Measurements from ENCODE around the gene LIPT2.

The LIPT2 gene

GRCh38 chr11:74494916-74495315 is 1.4 kb upstream of the LIPT2 start:
- no peak for DNase-seq

GRCh38 chr11:74493791-74494630 is 487 bp upstream of the LIPT2 start:
- no peak for DNase-seq

- no peak for DNase-seq
Observed at GRCh38 chr11:74492084-74492483, 1.4 kb downstream of the LIPT2 start.

- no peak for DNase-seq
Observed at GRCh38 chr11:74490941-74491340, 2.6 kb downstream of the LIPT2 start.

GRCh38 chr11:74487875-74488274 is 5.6 kb downstream of the LIPT2 start:
- no peak for DNase-seq

- no peak for DNase-seq
Observed at GRCh38 chr11:74485868-74486267, 7.7 kb downstream of the LIPT2 start.

- no peak for DNase-seq
Observed at GRCh38 chr11:74480688-74481417, 12.7 kb downstream of the LIPT2 start.

- DNase-seq = no peak
Observed at GRCh38 chr11:74479732-74480123, 13.8 kb downstream of the LIPT2 start.

GRCh38 chr11:74478877-74479731 is 14.4 kb downstream of the LIPT2 start:
- DNase-seq = no peak

GRCh38 chr11:74476536-74476935 is 17.0 kb downstream of the LIPT2 start:
- no peak for DNase-seq

- no peak for DNase-seq
Observed at GRCh38 chr11:74474316-74474715, 19.2 kb downstream of the LIPT2 start.

GRCh38 chr11:74473382-74474173 is 19.9 kb downstream of the LIPT2 start:
- no peak for DNase-seq

- DNase-seq = no peak
Observed at GRCh38 chr11:74471668-74472429, 21.7 kb downstream of the LIPT2 start.

- DNase-seq = no peak
Observed at GRCh38 chr11:74471037-74471436, 22.5 kb downstream of the LIPT2 start.

- DNase-seq = no peak
Observed at GRCh38 chr11:74470526-74470925, 23.0 kb downstream of the LIPT2 start.

- no peak for DNase-seq
Observed at GRCh38 chr11:74468936-74469335, 24.6 kb downstream of the LIPT2 start.

- no peak for DNase-seq
Observed at GRCh38 chr11:74468521-74468920, 25.0 kb downstream of the LIPT2 start.

GRCh38 chr11:74468058-74468457 is 25.5 kb downstream of the LIPT2 start:
- no peak for DNase-seq

- DNase-seq = no peak
Observed at GRCh38 chr11:74466916-74467885, 26.3 kb downstream of the LIPT2 start, which contains the start of gene KCNE3. KCNE3 (minus strand) TSS chr11:74467549; CDS start chr11:74457563, 9,986 bp downstream.

- no peak for DNase-seq
Observed at GRCh38 chr11:74465291-74465708, 28.2 kb downstream of the LIPT2 start.
